Dermis lymphatic vessel endothelial cell (primary cell): ENCODE data around the gene ZMYM4. TPM values are rescaled to one million over a fixed set of nuclear protein-coding genes. Genes with fewer than 3 reads are reported as not detected.

Experiments
- total RNA-seq: library from RNA; depleted of rRNA; stranded (reverse); fragments of >200 nt; gene quantifications from 2 replicates; pipeline ENCODE4 v1.2.1, GENCODE V29; 2014

Gene ZMYM4
- total RNA-seq, result 25.5 and 35.8 TPM in 2 replicates

GRCh38 chr1:35268282-35269200, at the start of gene ZMYM4:
ZMYM4 (plus strand) TSS chr1:35268709; CDS start chr1:35269047, 338 bp downstream.

Other genes starting within 250 kb of the ZMYM4 start
- 8.5 and 9.4 TPM in 2 replicates for gene ZMYM6, start 236.8 kb upstream of the ZMYM4 start, total RNA-seq
- gene ZMYM1, start 189.3 kb upstream of the ZMYM4 start, total RNA-seq, result 16.3 and 22.1 TPM in 2 replicates
- gene SFPQ, start 75.6 kb upstream of the ZMYM4 start, total RNA-seq, result 138 and 269 TPM in 2 replicates